ENCODE results near the gene SLC27A2.

The SLC27A2 gene

GRCh38 chr15:50192926-50193620, 11.1 kb downstream of the SLC27A2 start:
- DNase-seq: no peak

GRCh38 chr15:50202003-50202402, 20.0 kb downstream of the SLC27A2 start:
- DNase-seq: no peak

GRCh38 chr15:50206020-50206419, 24.0 kb downstream of the SLC27A2 start:
- no peak for DNase-seq

- no peak for DNase-seq
These were observed 27.8 kb downstream of the SLC27A2 start for GRCh38 chr15:50209809-50210208.

GRCh38 chr15:50210462-50211157, 28.6 kb downstream of the SLC27A2 start:
- DNase-seq: no peak

- DNase-seq: no peak
These were observed 36.3 kb downstream of the SLC27A2 start for GRCh38 chr15:50218291-50218690.

GRCh38 chr15:50218691-50219090, 36.7 kb downstream of the SLC27A2 start:
- no peak for DNase-seq

GRCh38 chr15:50219820-50220219, 37.8 kb downstream of the SLC27A2 start:
- DNase-seq: no peak

- no peak for DNase-seq
These were observed 40.2 kb downstream of the SLC27A2 start for GRCh38 chr15:50222181-50222580.

GRCh38 chr15:50224606-50225005, 42.6 kb downstream of the SLC27A2 start:
- DNase-seq: no peak

- DNase-seq: no peak
These were observed 43.1 kb downstream of the SLC27A2 start for GRCh38 chr15:50225057-50225456.

GRCh38 chr15:50225938-50226337, 43.9 kb downstream of the SLC27A2 start:
- no peak for DNase-seq

GRCh38 chr15:50227076-50227475, 45.1 kb downstream of the SLC27A2 start:
- DNase-seq: no peak

GRCh38 chr15:50228866-50229265, 46.9 kb downstream of the SLC27A2 start:
- DNase-seq: no peak

- no peak for DNase-seq
These were observed 47.3 kb downstream of the SLC27A2 start for GRCh38 chr15:50229336-50229735.

GRCh38 chr15:50231761-50232160, 49.8 kb downstream of the SLC27A2 start:
- no peak for DNase-seq

- DNase-seq: no peak
These were observed 50.8 kb downstream of the SLC27A2 start for GRCh38 chr15:50232791-50233190.

- no peak for DNase-seq
These were observed 51.3 kb downstream of the SLC27A2 start for GRCh38 chr15:50233192-50233736.

- DNase-seq: no peak
These were observed 52.8 kb downstream of the SLC27A2 start for GRCh38 chr15:50234764-50235163.

- DNase-seq: no peak
These were observed 53.8 kb downstream of the SLC27A2 start for GRCh38 chr15:50235794-50236193.

GRCh38 chr15:50236433-50236832, 54.4 kb downstream of the SLC27A2 start:
- DNase-seq: no peak

GRCh38 chr15:50238255-50238654, 56.3 kb downstream of the SLC27A2 start:
- no peak for DNase-seq

GRCh38 chr15:50241684-50242450, 59.9 kb downstream of the SLC27A2 start:
- DNase-seq: no peak

GRCh38 chr15:50244153-50244552, 62.2 kb downstream of the SLC27A2 start:
- DNase-seq: no peak
